GM06990 (cell line): ENCODE results near the gene ERC1.

Source experiments
- DNase-seq: peaks from one replicate; pipeline ENCODE4 v3.0.0-alpha.2; 2011; ENCODE audit not compliant: insufficient read length; ENCODE audit errors: extremely low read depth
- H3K27me3 ChIP-seq: replicated peaks from 2 replicates; pipeline ENCODE4 v1.6.0; 2011; ENCODE audit warnings: low read length; ENCODE audit not compliant: control insufficient read depth, insufficient read depth
- H3K36me3 ChIP-seq: 2 replicates; pipeline ENCODE4 v1.5.1; 2011; ENCODE audit warnings: low read length; ENCODE audit not compliant: control insufficient read depth, insufficient read depth
- H3K4me3 ChIP-seq: replicated peaks from 2 replicates; pipeline ENCODE4 v1.5.1; 2011; ENCODE audit warnings: low read depth, mild to moderate bottlenecking, control low read depth, low read length
- CTCF ChIP-seq: IDR thresholded peaks from 2 replicates; pipeline ENCODE4 v1.5.1; 2011; ENCODE audit warnings: low read length, control low read depth, mild to moderate bottlenecking, inconsistent platforms; ENCODE audit not compliant: insufficient read depth, poor library complexity, severe bottlenecking

Gene ERC1

GRCh38 chr12:1346126-1346525 is 355.1 kb downstream of the ERC1 start:
- Histone ChIP-seq H3K36me3 (no peaks in the 10 kb centered on the region), H3K4me3 (no peak overlapping the region), H3K27me3 (no peaks in the 10 kb centered on the region)
- DNase-seq: no peak
- no peak for TF ChIP-seq CTCF

GRCh38 chr12:1347294-1347693 is 356.3 kb downstream of the ERC1 start:
- DNase-seq: no peak
- Histone ChIP-seq H3K36me3 (no peaks in the 10 kb centered on the region), H3K27me3 (no peaks in the 10 kb centered on the region), H3K4me3 (no peak overlapping the region)
- no peak for TF ChIP-seq CTCF

DNA sequence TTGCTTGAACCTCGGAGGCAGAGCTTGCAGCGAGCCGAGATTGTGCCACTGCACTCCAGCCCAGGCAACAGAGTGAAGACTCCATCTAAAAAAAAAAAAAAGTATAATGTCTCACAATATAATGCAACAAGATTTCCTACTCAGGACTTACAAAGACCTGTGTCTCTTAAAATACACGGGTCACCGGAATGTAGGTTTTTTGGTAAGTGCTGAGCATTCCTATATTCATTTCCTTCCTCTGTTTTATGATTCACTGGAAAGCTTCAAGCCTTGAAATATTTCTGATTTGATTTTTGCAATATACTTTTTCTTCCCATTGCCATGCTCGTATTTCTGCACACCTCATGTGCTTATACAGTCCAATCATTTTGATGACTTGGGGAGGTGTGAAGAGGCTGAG is 357.6 kb downstream of the ERC1 start:
- H3K36me3 ChIP-seq: no peaks in the 10 kb centered on the region
- no peak for TF ChIP-seq CTCF

DNA sequence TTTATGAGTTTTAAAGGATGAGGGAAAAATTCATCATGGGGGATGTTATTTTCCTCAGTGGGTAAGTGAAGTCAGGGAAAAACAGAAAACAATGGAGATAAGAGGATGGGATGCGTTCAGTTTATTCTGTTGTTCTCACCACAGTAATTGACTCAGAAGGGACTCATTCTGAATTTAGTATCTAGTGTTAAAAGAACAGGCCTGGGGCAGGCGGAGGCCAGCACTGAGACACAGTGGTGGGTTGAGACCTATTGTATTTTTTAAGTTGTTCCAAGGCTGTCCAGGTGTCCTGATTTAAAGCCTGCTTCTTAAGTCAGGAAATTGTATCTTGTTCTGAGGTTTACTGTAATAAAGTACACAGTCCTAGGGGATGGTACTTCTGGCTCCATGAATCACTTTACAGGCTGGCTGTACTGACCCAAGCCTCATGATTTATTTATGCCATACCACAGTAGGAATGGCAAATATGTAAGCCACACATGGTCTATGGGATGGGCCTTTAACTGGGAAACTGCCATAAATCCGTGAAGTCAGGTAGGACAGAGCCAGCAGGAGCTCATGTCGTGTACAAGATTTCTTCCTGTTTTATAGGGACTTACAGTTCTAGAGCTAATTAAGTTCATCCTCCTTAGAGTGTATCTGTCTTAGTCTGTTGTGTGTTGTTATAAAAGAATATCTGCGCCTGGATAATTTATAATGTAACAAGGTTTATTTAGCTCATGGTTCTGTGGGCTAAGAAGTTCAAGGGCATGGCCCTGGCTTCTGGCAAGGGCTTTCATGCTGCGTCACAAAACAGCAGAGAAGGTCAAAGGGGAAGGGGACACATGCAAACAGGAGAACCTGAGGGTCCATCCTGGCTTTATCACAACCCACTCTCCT is 359.3 kb downstream of the ERC1 start:
- no peak for TF ChIP-seq CTCF
- no peaks in the 10 kb centered on the region for H3K27me3 ChIP-seq
- no peaks in the 10 kb centered on the region for H3K36me3 ChIP-seq
- no peak overlapping the region for H3K4me3 ChIP-seq
- DNase-seq: no peak

More for the DNA sequence above, 357.6 kb downstream of the ERC1 start:
- DNase-seq: no peak
- Histone ChIP-seq H3K27me3 (no peaks in the 10 kb centered on the region), H3K4me3 (no peak overlapping the region)

- no peak for TF ChIP-seq CTCF
- Histone ChIP-seq H3K36me3 (no peaks in the 10 kb centered on the region), H3K27me3 (no peaks in the 10 kb centered on the region), H3K4me3 (no peak overlapping the region)
- DNase-seq: no peak
Measured at GRCh38 chr12:1350934-1351240, 359.9 kb downstream of the ERC1 start.
